SK-N-MC (cell line): ENCODE measurements around the gene GLOD5.

ENCODE experiments used
- FOXP2 ChIP-seq: optimal IDR thresholded peaks from 2 replicates; pipeline ENCODE3; 2011; ENCODE audit warnings: mild to moderate bottlenecking, moderate library complexity; ENCODE audit not compliant: insufficient read depth; ENCODE audit errors: extremely low read length, control extremely low read depth
- POLR2AphosphoS5 ChIP-seq: IDR thresholded peaks from 2 replicates; pipeline ENCODE4 v1.6.1; 2012; ENCODE audit warnings: mild to moderate bottlenecking, low read depth, low read length, borderline replicate concordance

DNA sequence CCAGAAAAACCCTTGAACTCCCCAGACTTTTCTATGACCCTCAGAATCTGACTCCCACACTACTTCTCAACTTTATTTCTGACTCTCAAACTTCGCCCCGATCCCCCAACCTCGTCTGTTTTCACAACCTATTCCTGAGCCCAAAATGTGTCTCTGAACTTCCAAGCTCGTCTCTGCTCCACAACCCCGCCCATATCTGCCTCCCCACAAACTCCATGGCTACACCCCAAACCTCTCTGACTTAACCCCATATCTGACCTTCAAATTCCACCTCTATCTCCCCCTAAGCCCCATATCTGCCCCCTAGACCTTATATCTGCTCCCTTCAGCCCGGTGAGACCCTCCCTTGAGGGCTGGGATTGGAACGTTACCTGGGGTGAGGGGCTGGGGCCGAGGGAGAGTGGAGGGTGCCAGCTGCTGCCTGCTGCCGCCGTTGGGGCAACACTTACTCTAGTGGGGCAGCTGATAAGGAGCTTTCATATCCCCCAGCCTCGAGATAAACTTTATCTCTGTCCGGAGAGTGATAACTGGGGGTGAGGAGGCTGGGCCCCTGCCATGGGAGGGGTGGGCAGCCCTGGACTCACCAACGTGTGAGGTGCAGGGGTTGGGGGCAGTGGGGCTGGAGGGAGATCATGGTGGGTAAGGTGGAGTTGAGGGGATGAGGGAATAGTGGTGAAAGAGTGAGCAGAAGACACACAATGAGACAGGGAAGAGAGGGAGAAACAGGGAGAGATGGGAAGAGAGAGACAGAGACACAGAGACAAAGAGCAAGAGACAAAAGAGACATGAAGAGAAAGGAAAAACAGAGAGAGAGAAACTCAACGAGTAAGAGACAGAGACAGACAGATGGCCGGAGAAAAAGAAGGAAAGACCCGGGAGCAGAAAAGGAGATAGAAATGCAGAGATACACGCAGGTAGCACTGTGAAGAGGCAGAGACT, 26.2 kb downstream of the GLOD5 start:
- TF ChIP-seq FOXP2 (no peak), POLR2AphosphoS5 (no peak)
